Colonic mucosa (tissue), 4 donors: Measurements from ENCODE around the gene PRLR. TPM values are rescaled to one million over a fixed set of nuclear protein-coding genes. Genes with fewer than 3 reads are reported as not detected.

Source experiments
- DNase-seq: peaks from one replicate; pipeline ENCODE4 v3.0.0-alpha.2; 2020
- H3K27ac ChIP-seq: fragments of 200-600 bp; one replicate; pipeline ENCODE4 v1.8.0; 2021
- H3K27me3 ChIP-seq: fragments of 200-600 bp; one replicate; pipeline ENCODE4 v1.8.0; 2021
- H3K36me3 ChIP-seq: fragments of 200-600 bp; one replicate; pipeline ENCODE4 v1.8.0; 2021
- H3K4me1 ChIP-seq: fragments of 200-600 bp; one replicate; pipeline ENCODE4 v1.8.0; 2021; ENCODE audit warnings: mild to moderate bottlenecking
- H3K4me3 ChIP-seq: fragments of 200-600 bp; one replicate; pipeline ENCODE4 v1.8.0; 2021
- H3K9ac ChIP-seq, 2 donors: one replicate each; pipeline ENCODE4 v1.7.0; 2013; ENCODE audit warnings: control low read depth in 2 of 2, low read depth in 2 of 2, low read length in 2 of 2
- H3K9me3 ChIP-seq: fragments of 200-600 bp; one replicate; pipeline ENCODE4 v1.8.0; 2021
- intact Hi-C: fragments of 100-400 bp; cut with DNase I; formaldehyde crosslinking; loops from one replicate; pipeline ENCODE4 v1.14.1; 2022
- total RNA-seq, 2 donors: library from RNA; stranded (reverse); fragmentation: NEBNext Ultra II Directional in 1 of 2; extraction: Animal tissue kit (Norgen Biotek cat#: 25700) in 1 of 2; gene quantifications; one replicate each; pipeline ENCODE4 v1.2.1, GENCODE V29; 2021
- TF ChIP-seq, protein P1 (sequence below): fragments of 200-600 bp; IDR thresholded peaks from one replicate; pipeline ENCODE4 v1.8.0; 2022; ENCODE audit warnings: antibody characterized with exemption, mild to moderate bottlenecking
- donor health status: healthy.
- donor health status: DM: no; HTN: no; CAD: no.
- donor health status: DM: no; HTN: no; CAD: no.

PRLR gene
- total RNA-seq, 2 donors from 2014 or later, result 23.7 to 38.6 TPM

DNA sequence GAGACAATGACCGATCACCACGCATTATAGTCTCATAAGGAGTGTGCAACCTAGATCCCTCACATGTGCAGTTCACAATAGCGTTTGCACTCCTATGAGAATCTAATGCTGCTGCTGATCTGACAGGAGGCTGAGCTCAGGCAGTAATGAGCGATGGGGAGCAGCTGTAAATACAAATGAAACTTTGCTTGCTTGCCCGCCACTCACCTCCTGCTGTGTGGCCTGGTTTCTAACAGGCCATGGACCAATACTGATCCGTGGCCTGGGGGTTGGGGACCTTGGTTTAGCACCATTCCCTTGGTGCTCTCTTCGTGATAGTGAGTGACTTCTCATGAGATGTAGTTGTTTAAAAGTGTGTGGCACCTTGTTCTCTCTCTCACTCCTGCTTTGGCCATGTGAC, 50.2 kb downstream of the PRLR start:
- H3K4me3 ChIP-seq, result no peak overlapping the region
- no peaks in the 10 kb centered on the region for H3K27me3 ChIP-seq
- no peak overlapping the region for H3K27ac ChIP-seq
- intact Hi-C loops, result loop anchor here (5.0 kb wide), 1 partner anchor 88 kb away; no protein-coding TSS in a partner anchor
- DNase-seq, result no peak
- H3K9ac ChIP-seq, result no peak overlapping the region
- TF ChIP-seq, protein P1, sequence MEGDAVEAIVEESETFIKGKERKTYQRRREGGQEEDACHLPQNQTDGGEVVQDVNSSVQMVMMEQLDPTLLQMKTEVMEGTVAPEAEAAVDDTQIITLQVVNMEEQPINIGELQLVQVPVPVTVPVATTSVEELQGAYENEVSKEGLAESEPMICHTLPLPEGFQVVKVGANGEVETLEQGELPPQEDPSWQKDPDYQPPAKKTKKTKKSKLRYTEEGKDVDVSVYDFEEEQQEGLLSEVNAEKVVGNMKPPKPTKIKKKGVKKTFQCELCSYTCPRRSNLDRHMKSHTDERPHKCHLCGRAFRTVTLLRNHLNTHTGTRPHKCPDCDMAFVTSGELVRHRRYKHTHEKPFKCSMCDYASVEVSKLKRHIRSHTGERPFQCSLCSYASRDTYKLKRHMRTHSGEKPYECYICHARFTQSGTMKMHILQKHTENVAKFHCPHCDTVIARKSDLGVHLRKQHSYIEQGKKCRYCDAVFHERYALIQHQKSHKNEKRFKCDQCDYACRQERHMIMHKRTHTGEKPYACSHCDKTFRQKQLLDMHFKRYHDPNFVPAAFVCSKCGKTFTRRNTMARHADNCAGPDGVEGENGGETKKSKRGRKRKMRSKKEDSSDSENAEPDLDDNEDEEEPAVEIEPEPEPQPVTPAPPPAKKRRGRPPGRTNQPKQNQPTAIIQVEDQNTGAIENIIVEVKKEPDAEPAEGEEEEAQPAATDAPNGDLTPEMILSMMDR, result no peak
- H3K4me1 ChIP-seq, result no peaks in the 10 kb centered on the region
- no peaks in the 10 kb centered on the region for H3K9me3 ChIP-seq
- no peaks in the 10 kb centered on the region for H3K36me3 ChIP-seq

DNA sequence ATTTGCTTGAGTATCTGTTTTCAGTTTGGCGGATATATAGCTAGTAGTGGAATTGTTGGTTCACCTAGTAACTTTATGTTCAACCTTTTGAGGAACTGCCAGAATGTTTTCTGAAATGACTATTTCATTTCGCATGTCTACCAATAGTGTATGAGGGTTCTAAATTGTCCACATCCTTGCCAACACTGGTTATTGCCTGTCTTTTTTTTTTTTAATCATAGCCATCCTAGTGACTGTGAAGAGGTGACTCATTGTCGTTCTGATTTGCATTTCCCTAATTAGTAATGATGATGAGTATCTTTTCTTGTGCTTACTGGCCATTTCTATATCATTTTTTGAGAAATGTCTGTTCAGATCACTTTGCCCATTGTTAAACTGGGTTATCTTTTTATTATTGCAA, 52.5 kb downstream of the PRLR start:
- H3K4me3 ChIP-seq, result no peak overlapping the region
- no peaks in the 10 kb centered on the region for H3K9me3 ChIP-seq
- intact Hi-C loops, result no loop called here
- no peaks in the 10 kb centered on the region for H3K4me1 ChIP-seq
- no peak overlapping the region for H3K27ac ChIP-seq
- TF ChIP-seq, protein P1, result no peak
- H3K27me3 ChIP-seq, result no peaks in the 10 kb centered on the region
- H3K36me3 ChIP-seq, result no peaks in the 10 kb centered on the region
- H3K9ac ChIP-seq, result no peak overlapping the region
- no peak for DNase-seq

DNA sequence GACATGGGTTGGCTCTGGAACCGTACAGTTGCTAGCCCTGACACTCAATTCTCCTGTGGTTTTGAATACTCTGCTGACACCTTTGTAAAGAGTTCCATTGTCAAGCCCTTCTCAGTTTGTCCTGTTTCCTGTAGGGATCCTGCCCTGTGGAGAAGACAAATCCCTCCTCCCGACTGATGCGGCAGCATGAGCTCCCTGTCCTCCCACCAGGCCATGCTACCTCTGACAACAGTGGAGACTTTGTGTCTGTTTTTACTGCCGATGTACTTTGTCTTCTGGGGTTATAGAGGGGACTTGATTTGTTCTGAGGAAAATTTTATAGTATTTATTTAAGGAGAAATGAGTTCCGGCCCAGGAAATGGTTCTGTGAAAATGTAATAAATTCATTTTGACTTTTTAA, 57.8 kb downstream of the PRLR start:
- H3K27me3 ChIP-seq, result no peaks in the 10 kb centered on the region
- intact Hi-C loops, result no loop called here
- no peaks in the 10 kb centered on the region for H3K9me3 ChIP-seq
- H3K9ac ChIP-seq, result peak overlapping the region in 1 of 2 donors; percentile 22
- DNase-seq, result peak; percentile 66
- no peaks in the 10 kb centered on the region for H3K36me3 ChIP-seq
- H3K27ac ChIP-seq, result peak overlapping the region; percentile 38
- TF ChIP-seq, protein P1, result no peak
- H3K4me1 ChIP-seq, result no peaks in the 10 kb centered on the region
- H3K4me3 ChIP-seq, result no peak overlapping the region

DNA sequence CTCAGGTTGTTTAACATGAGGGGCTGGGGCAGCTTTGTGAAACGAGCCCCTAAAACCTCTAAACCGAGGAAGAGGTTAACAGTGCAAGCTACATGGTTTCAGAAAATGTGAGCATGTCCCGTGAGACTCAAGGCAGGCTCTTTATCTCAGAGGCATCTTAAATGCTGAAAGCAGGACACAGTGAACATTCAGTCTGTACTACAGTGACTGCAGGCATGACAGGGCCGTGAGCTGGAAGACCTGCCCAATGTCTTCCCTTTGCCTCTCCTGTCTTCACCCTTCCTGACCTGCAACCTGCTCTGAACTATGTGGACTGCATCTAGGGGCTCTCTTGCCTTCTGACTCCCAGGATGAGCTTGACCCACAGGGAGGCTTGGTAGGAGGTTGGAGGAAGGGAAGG, 58.3 kb downstream of the PRLR start:
- intact Hi-C loops, result no loop called here

DNA sequence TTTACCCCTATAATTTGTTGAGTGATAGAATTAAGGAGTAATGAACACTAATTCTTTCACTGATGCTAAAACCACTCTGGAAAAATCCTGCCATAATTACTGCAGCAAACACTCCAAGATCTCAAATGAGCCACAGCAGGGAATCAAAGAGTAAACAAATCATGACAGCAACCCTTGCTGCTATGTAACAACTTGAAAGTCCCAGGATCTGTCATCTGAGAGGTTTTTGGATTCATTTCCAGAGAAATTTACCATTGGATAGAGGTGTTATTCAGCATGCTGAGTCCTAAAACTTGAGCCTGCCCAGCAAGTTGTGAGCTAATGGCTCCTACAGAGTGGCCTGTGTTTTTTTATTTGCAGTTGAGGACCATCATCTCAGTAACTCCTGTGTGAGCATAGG, 59.2 kb downstream of the PRLR start:
- TF ChIP-seq, protein P1, result no peak
- intact Hi-C loops, result no loop called here
- H3K9ac ChIP-seq, result no peak overlapping the region
- no peak for DNase-seq
- no peak overlapping the region for H3K27ac ChIP-seq
- H3K36me3 ChIP-seq, result no peaks in the 10 kb centered on the region
- no peaks in the 10 kb centered on the region for H3K9me3 ChIP-seq
- no peak overlapping the region for H3K4me3 ChIP-seq
- H3K27me3 ChIP-seq, result no peaks in the 10 kb centered on the region
- no peaks in the 10 kb centered on the region for H3K4me1 ChIP-seq

More for the DNA sequence above, 58.3 kb downstream of the PRLR start:
- H3K4me3 ChIP-seq, result no peak overlapping the region
- no peak for DNase-seq
- no peaks in the 10 kb centered on the region for H3K27me3 ChIP-seq
- H3K9me3 ChIP-seq, result no peaks in the 10 kb centered on the region
- TF ChIP-seq, protein P1, result no peak
- peak overlapping the region; percentile 38 for H3K27ac ChIP-seq
- peak overlapping the region in 1 of 2 donors; percentile 22 for H3K9ac ChIP-seq
- H3K36me3 ChIP-seq, result no peaks in the 10 kb centered on the region
- no peaks in the 10 kb centered on the region for H3K4me1 ChIP-seq
